GM12892 (cell line): ENCODE results near the gene ANKRD11.

ENCODE experiments used
- POLR2A ChIP-seq: IDR thresholded peaks from 2 replicates; pipeline ENCODE4 v1.6.1; 2011; ENCODE audit warnings: low read depth, low read length, control low read depth
- POLR2AphosphoS5 ChIP-seq: IDR thresholded peaks from 2 replicates; pipeline ENCODE4 v1.6.1; 2011; ENCODE audit warnings: low read depth, low read length, control low read depth

DNA sequence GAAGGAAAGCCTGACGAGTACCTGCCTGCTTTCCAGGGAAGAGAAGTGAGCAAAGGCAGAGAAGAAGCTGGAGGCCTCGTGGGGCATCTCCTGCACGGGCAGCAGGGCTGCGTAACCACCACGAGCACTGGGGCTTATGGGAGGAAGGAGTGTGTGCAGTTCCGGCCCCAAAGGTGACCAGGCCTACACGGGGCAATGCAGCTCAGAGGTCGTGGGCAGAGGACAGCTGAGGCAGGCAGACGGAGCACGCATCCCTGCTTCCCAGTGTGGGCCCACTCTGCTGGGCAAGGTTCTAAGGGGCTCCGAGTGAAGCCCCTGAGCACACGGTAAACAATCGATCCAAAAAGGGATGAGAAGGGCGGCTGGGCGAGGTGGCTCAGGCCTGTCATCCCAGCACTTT, 109.7 kb downstream of the ANKRD11 start:
- TF ChIP-seq POLR2A: no peak
- TF ChIP-seq POLR2AphosphoS5: no peak
